ENCODE results near the gene CMTM6. TPM values are rescaled to one million over a fixed set of nuclear protein-coding genes. Genes with fewer than 3 reads are reported as not detected.

Gene CMTM6
- total RNA-seq, 1 donor from 2014 or later, result 44.0 TPM

DNA sequence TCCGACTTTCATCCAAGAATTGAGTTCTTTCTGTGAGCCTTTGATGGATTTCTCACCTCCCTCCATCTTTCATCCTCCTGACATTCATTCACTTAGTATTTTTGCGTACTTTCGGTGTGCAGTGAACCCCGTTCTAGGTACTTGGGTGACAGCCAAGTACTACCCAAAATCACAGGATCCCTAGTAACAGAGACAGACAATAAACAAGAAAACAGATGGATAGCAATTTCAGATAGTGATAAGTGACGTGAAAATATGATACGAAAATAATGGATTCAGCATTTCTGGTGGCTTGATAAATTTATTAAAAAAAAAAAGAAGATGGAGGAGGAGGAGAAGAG is 264 bp upstream of the CMTM6 start:
- Mint-ChIP-seq H3K4me3 (peak overlapping the region; percentile 97), H3K27me3 (ENCODE audit: low read depth) (no peaks in the 10 kb centered on the region), H3K36me3 (peaks cover 2% of the 10 kb centered on the region), H3K4me1 (peaks cover 36% of the 10 kb centered on the region), H3K27ac (peak overlapping the region; percentile 96), H3K9me3 (no peaks in the 10 kb centered on the region)
- DNase-seq (ENCODE audit: low spot score in 2 of 2, unreplicated experiment in 2 of 2), result no peak
- TF ChIP-seq, protein P1, sequence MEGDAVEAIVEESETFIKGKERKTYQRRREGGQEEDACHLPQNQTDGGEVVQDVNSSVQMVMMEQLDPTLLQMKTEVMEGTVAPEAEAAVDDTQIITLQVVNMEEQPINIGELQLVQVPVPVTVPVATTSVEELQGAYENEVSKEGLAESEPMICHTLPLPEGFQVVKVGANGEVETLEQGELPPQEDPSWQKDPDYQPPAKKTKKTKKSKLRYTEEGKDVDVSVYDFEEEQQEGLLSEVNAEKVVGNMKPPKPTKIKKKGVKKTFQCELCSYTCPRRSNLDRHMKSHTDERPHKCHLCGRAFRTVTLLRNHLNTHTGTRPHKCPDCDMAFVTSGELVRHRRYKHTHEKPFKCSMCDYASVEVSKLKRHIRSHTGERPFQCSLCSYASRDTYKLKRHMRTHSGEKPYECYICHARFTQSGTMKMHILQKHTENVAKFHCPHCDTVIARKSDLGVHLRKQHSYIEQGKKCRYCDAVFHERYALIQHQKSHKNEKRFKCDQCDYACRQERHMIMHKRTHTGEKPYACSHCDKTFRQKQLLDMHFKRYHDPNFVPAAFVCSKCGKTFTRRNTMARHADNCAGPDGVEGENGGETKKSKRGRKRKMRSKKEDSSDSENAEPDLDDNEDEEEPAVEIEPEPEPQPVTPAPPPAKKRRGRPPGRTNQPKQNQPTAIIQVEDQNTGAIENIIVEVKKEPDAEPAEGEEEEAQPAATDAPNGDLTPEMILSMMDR (IDR thresholded peaks at IDR 0.05; ENCODE audit: unreplicated experiment), result no peak

GRCh38 chr3:32501783-32502117 is 902 bp downstream of the CMTM6 start:
- H3K9me3 Mint-ChIP-seq, result peaks cover 1% of the 10 kb centered on the region
- no peaks in the 10 kb centered on the region for H3K27me3 Mint-ChIP-seq (ENCODE audit: low read depth)
- TF ChIP-seq, protein P1 (IDR thresholded peaks at IDR 0.05; ENCODE audit: unreplicated experiment), result no peak
- H3K36me3 Mint-ChIP-seq, result peaks cover 3% of the 10 kb centered on the region
- DNase-seq (ENCODE audit: low spot score in 2 of 2, unreplicated experiment in 2 of 2), result no peak
- peak overlapping the region; percentile 97 for H3K27ac Mint-ChIP-seq
- H3K4me3 Mint-ChIP-seq, result peak overlapping the region; percentile 97
- peaks cover 37% of the 10 kb centered on the region for H3K4me1 Mint-ChIP-seq

- peaks cover 5% of the 10 kb centered on the region for H3K9me3 Mint-ChIP-seq
- no peaks in the 10 kb centered on the region for H3K27me3 Mint-ChIP-seq (ENCODE audit: low read depth)
- peak overlapping the region; percentile 97 for H3K27ac Mint-ChIP-seq
- no peak for DNase-seq (ENCODE audit: low spot score in 2 of 2, unreplicated experiment in 2 of 2)
- peaks cover 6% of the 10 kb centered on the region for H3K36me3 Mint-ChIP-seq
- peaks cover 39% of the 10 kb centered on the region for H3K4me1 Mint-ChIP-seq
- H3K4me3 Mint-ChIP-seq, result peak overlapping the region; percentile 97
- TF ChIP-seq, protein P1 (IDR thresholded peaks at IDR 0.05; ENCODE audit: unreplicated experiment), result no peak
These were observed 1.5 kb downstream of the CMTM6 start for GRCh38 chr3:32500880-32501782.

DNA sequence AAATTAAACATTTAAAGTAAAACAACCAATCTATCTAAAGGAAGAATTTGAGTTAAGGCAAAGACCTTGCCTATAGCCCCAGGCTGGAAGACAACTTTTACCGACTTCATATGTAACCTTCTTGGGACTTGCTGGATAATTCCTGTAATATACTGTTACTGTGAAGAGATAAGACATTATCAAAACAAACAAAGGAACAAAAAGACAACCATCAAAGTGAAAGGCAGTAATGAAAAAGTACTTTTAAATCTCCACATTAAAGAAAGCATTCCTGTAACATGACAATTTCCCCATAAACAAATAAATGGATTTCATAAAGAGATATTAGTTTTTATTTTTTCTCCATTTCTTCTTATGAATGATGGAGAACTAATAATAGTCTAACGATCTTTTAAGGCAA is 2.4 kb downstream of the CMTM6 start:
- TF ChIP-seq, protein P1 (IDR thresholded peaks at IDR 0.05; ENCODE audit: unreplicated experiment), result no peak
- Mint-ChIP-seq H3K27ac (peak overlapping the region; percentile 85), H3K4me1 (peaks cover 39% of the 10 kb centered on the region), H3K9me3 (peaks cover 5% of the 10 kb centered on the region), H3K27me3 (ENCODE audit: low read depth) (no peaks in the 10 kb centered on the region), H3K36me3 (peaks cover 8% of the 10 kb centered on the region), H3K4me3 (peak overlapping the region; percentile 97)
- DNase-seq (ENCODE audit: low spot score in 2 of 2, unreplicated experiment in 2 of 2), result no peak

GRCh38 chr3:32499585-32499984 is 3.1 kb downstream of the CMTM6 start:
- Mint-ChIP-seq H3K27me3 (ENCODE audit: low read depth) (no peaks in the 10 kb centered on the region), H3K4me3 (no peak overlapping the region), H3K9me3 (peaks cover 5% of the 10 kb centered on the region), H3K4me1 (peaks cover 39% of the 10 kb centered on the region), H3K36me3 (peaks cover 8% of the 10 kb centered on the region), H3K27ac (peak overlapping the region; percentile 47)
- no peak for DNase-seq (ENCODE audit: low spot score in 2 of 2, unreplicated experiment in 2 of 2)
- TF ChIP-seq, protein P1 (IDR thresholded peaks at IDR 0.05; ENCODE audit: unreplicated experiment), result no peak

Measured in mesothelial cell of epicardium (in vitro differentiated cells).